K562 (cell line): ENCODE data around the gene RNF123.

Experiments used
- CBX5 ChIP-seq: IDR thresholded peaks from 2 replicates; pipeline ENCODE4 v1.6.1; 2014; ENCODE audit warnings: low read depth, borderline replicate concordance
- DACH1 ChIP-seq: fragments of 450-650 bp; IDR thresholded peaks from 2 replicates; pipeline ENCODE4 v1.6.1; 2018; ENCODE audit not compliant: partially characterized antibody
- EP300 ChIP-seq: IDR thresholded peaks from 2 replicates; pipeline ENCODE4 v1.6.1; 2012; ENCODE audit warnings: low read length, improper control_type of control experiment
- ESRRB ChIP-seq: fragments of 250-450 bp; sonication (Bioruptor Pico); IDR thresholded peaks from 2 replicates; pipeline ENCODE4 v1.5.0; 2020; ENCODE audit warnings: mild to moderate bottlenecking, moderate library complexity, borderline replicate concordance
- MYNN ChIP-seq, 2 experiments: sonication (generic); formaldehyde crosslinking in 1 of 2; IDR thresholded peaks; 2 replicates each; pipeline versions ENCODE4 v1.5.0 to v1.6.1; 2016 to 2020; ENCODE audit warnings: antibody characterized with exemption in 1 of 2, missing genetic modification reagents in 1 of 2
- NR2C2 ChIP-seq, 2 experiments: fragments of 200-800 bp in 1 of 2; sonication (Bioruptor generic) in 1 of 2; sonication (generic) in 1 of 2; formaldehyde crosslinking in 1 of 2; IDR thresholded peaks; 2 replicates each; pipeline versions ENCODE4 v1.6.1 to v1.8.0; 2016 to 2022; ENCODE audit warnings: mild to moderate bottlenecking in 1 of 2, missing compliant biosample characterization in 1 of 2, missing genetic modification characterization in 1 of 2, missing genetic modification reagents in 1 of 2
- POLR2A ChIP-seq: fragments of 450-650 bp; conservative IDR thresholded peaks from 2 replicates; pipeline ENCODE4 v1.6.1; 2016
- SREBF2 ChIP-seq: sonication (generic); formaldehyde crosslinking; IDR thresholded peaks from 2 replicates; pipeline ENCODE4 v1.4.0; 2020; ENCODE audit warnings: mild to moderate bottlenecking, missing genetic modification reagents
- TAF1 ChIP-seq: IDR thresholded peaks from 2 replicates; pipeline ENCODE4 v1.6.1; 2011; ENCODE audit warnings: mild to moderate bottlenecking, low read length, moderate library complexity; ENCODE audit not compliant: insufficient read depth, control insufficient read depth, severe bottlenecking; ENCODE audit errors: extremely low read depth
- THRA ChIP-seq: fragments of 450-650 bp; IDR thresholded peaks from 2 replicates; pipeline ENCODE4 v1.6.1; 2017; ENCODE audit warnings: mild to moderate bottlenecking, moderate library complexity

- no peak for TF ChIP-seq THRA
- no peak for TF ChIP-seq ESRRB (CRISPR knock-in tag)
- no peak for TF ChIP-seq MYNN (IDR thresholded peaks at IDR 0.05)
- no peak for TF ChIP-seq MYNN (CRISPR knock-in tag; IDR thresholded peaks at IDR 0.05)
- TF ChIP-seq SREBF2 (CRISPR knock-in tag), result no peak
- TF ChIP-seq POLR2A, result no peak
- TF ChIP-seq TAF1, result no peak
- TF ChIP-seq EP300, result no peak
- TF ChIP-seq CBX5, result no peak
- no peak for TF ChIP-seq DACH1
- no peak for TF ChIP-seq NR2C2 (CRISPR knock-in tag; IDR thresholded peaks at IDR 0.05)
- TF ChIP-seq NR2C2 (tag; IDR thresholded peaks at IDR 0.05), result no peak
These were observed 28.9 kb downstream of the RNF123 start for GRCh38 chr3:49717959-49718857.
